Glomerular endothelial cell (primary cell): ENCODE data around the gene ZWILCH. TPM values are rescaled to one million over a fixed set of nuclear protein-coding genes. Genes with fewer than 3 reads are reported as not detected.
A peak's percentile ranks its signal among the peaks of the same experiment; 100 is the strongest.
"Not testable (repeated sequence)": the region's sequence is repeated elsewhere in the genome, so short reads cannot be mapped to it uniquely, and the experiment has no call there.

Experiments used
- DNase-seq: peaks from one replicate; pipeline ENCODE4 v3.0.0-alpha.2; 2011; ENCODE audit warnings: low read depth, low spot score; ENCODE audit errors: extremely low read depth
- total RNA-seq: library from RNA; depleted of rRNA; stranded (reverse); fragments of >200 nt; gene quantifications from 2 replicates; pipeline ENCODE4 v1.2.3, GENCODE V29; 2015

The ZWILCH gene
- total RNA-seq, 1 donor from 2014 or later = 11.8 TPM

- no peak for DNase-seq
Observed at GRCh38 chr15:66574596-66574950, 69.4 kb downstream of the ZWILCH start.

- DNase-seq = peak; percentile 50
Observed at GRCh38 chr15:66578286-66578875, 73.3 kb downstream of the ZWILCH start.

GRCh38 chr15:66580643-66581042 is 75.5 kb downstream of the ZWILCH start:
- no peak for DNase-seq

- no peak for DNase-seq
Observed at GRCh38 chr15:66581972-66582537, 76.9 kb downstream of the ZWILCH start.

- DNase-seq = no peak
Observed at GRCh38 chr15:66586155-66586976, 81.2 kb downstream of the ZWILCH start.

- DNase-seq = no peak
Observed at GRCh38 chr15:66587020-66587419, 81.9 kb downstream of the ZWILCH start.

- no peak for DNase-seq
Observed at GRCh38 chr15:66587749-66588148, 82.6 kb downstream of the ZWILCH start.

GRCh38 chr15:66588537-66588936 is 83.4 kb downstream of the ZWILCH start:
- DNase-seq = no peak

- DNase-seq = no peak
Observed at GRCh38 chr15:66588971-66589370, 83.8 kb downstream of the ZWILCH start.

- not testable (repeated sequence) for DNase-seq
Observed at GRCh38 chr15:66589429-66589828, 84.3 kb downstream of the ZWILCH start.

- DNase-seq = no peak
Observed at GRCh38 chr15:66590435-66590834, 85.3 kb downstream of the ZWILCH start.

- DNase-seq = no peak
Observed at GRCh38 chr15:66591322-66591862, 86.3 kb downstream of the ZWILCH start.

- no peak for DNase-seq
Observed at GRCh38 chr15:66592505-66593218, 87.5 kb downstream of the ZWILCH start.

GRCh38 chr15:66593219-66593780 is 88.2 kb downstream of the ZWILCH start:
- DNase-seq = no peak

- DNase-seq = no peak
Observed at GRCh38 chr15:66594344-66594743, 89.2 kb downstream of the ZWILCH start.

- no peak for DNase-seq
Observed at GRCh38 chr15:66594836-66595235, 89.7 kb downstream of the ZWILCH start.

GRCh38 chr15:66595332-66595731 is 90.2 kb downstream of the ZWILCH start:
- DNase-seq = no peak

- DNase-seq = no peak
Observed at GRCh38 chr15:66595931-66596545, 90.9 kb downstream of the ZWILCH start.

GRCh38 chr15:66598095-66598815 is 93.1 kb downstream of the ZWILCH start:
- no peak for DNase-seq
